Mesenchymal stem cell (in vitro differentiated cells and primary cell): Measurements from ENCODE around the gene FOXN4.

Source experiments
- DNase-seq: peaks from one replicate; pipeline ENCODE4 v3.0.0-alpha.2; 2013
- H2AFZ ChIP-seq: one replicate; pipeline ENCODE4 v1.6.1; 2013; ENCODE audit warnings: low read depth, mild to moderate bottlenecking, control low read depth, inconsistent platforms, low read length, moderate library complexity
- H2AK5ac ChIP-seq: 2 replicates; pipeline ENCODE4 v1.6.1; 2013; ENCODE audit warnings: low read length, moderate library complexity, mild to moderate bottlenecking, inconsistent platforms; ENCODE audit not compliant: severe bottlenecking
- H2BK120ac ChIP-seq: one replicate; pipeline ENCODE4 v1.6.1; 2013; ENCODE audit warnings: low read depth, mild to moderate bottlenecking, inconsistent platforms, low read length, moderate library complexity
- H2BK12ac ChIP-seq, 2 experiments: one replicate each; pipeline ENCODE4 v1.6.1; 2013; ENCODE audit warnings: inconsistent platforms in 2 of 2, low read length in 2 of 2, mild to moderate bottlenecking in 2 of 2, moderate library complexity in 2 of 2, control low read depth in 1 of 2
- H2BK15ac ChIP-seq: one replicate; pipeline ENCODE4 v1.6.1; 2013; ENCODE audit warnings: mild to moderate bottlenecking, low read depth, inconsistent platforms; ENCODE audit not compliant: poor library complexity, severe bottlenecking
- H2BK5ac ChIP-seq: 2 replicates; pipeline ENCODE4 v1.6.1; 2013; ENCODE audit warnings: low read depth, mild to moderate bottlenecking, low read length, control low read depth, inconsistent platforms; ENCODE audit not compliant: poor library complexity, severe bottlenecking
- H3K14ac ChIP-seq, 2 experiments: one replicate each; pipeline ENCODE4 v1.6.1; 2013; ENCODE audit warnings: inconsistent platforms in 2 of 2, low read length in 2 of 2, control low read depth in 1 of 2, mild to moderate bottlenecking in 1 of 2, moderate library complexity in 1 of 2
- H3K18ac ChIP-seq, 2 experiments: one replicate each; pipeline ENCODE4 v1.6.1; 2013; ENCODE audit warnings: inconsistent platforms in 2 of 2, low read length in 2 of 2, control low read depth in 1 of 2, low read depth in 1 of 2, mild to moderate bottlenecking in 1 of 2
- H3K23ac ChIP-seq, 2 experiments: one replicate each; pipeline ENCODE4 v1.6.1; 2013; ENCODE audit warnings: inconsistent platforms in 2 of 2, low read length in 2 of 2, mild to moderate bottlenecking in 2 of 2, moderate library complexity in 2 of 2, control low read depth in 1 of 2
- H3K27ac ChIP-seq: 2 replicates; pipeline ENCODE4 v1.5.1; 2013; ENCODE audit warnings: mild to moderate bottlenecking, moderate library complexity, low read length, control low read depth, inconsistent platforms; ENCODE audit not compliant: poor library complexity, severe bottlenecking
- H3K27me3 ChIP-seq, 2 experiments: 2 replicates each; pipeline versions ENCODE4 v1.6.1 to v1.7.0; 2013; ENCODE audit warnings: low read length in 2 of 2, mild to moderate bottlenecking in 2 of 2, moderate library complexity in 2 of 2, control low read depth in 1 of 2, inconsistent platforms in 1 of 2; ENCODE audit not compliant: control insufficient read depth in 1 of 2, insufficient read depth in 1 of 2
- H3K36me3 ChIP-seq, 2 experiments: 2 replicates each; pipeline versions ENCODE4 v1.6.1 to v1.7.0; 2013; ENCODE audit warnings: low read length in 2 of 2, control low read depth in 1 of 2, inconsistent platforms in 1 of 2, low read depth in 1 of 2, mild to moderate bottlenecking in 1 of 2; ENCODE audit not compliant: insufficient read depth in 2 of 2, control insufficient read depth in 1 of 2
- H3K4ac ChIP-seq, 2 experiments: one replicate each; pipeline ENCODE4 v1.6.1; 2013; ENCODE audit warnings: inconsistent platforms in 2 of 2, low read length in 2 of 2, mild to moderate bottlenecking in 2 of 2, moderate library complexity in 2 of 2, control low read depth in 1 of 2, low read depth in 1 of 2
- H3K4me1 ChIP-seq: 2 replicates; pipeline ENCODE4 v1.6.1; 2013; ENCODE audit warnings: low read depth, low read length, control low read depth; ENCODE audit not compliant: control insufficient read depth, insufficient read depth
- H3K4me2 ChIP-seq: 2 replicates; pipeline ENCODE4 v1.6.1; 2013; ENCODE audit warnings: low read length, mild to moderate bottlenecking, inconsistent platforms; ENCODE audit not compliant: poor library complexity, severe bottlenecking
- H3K4me3 ChIP-seq, 2 experiments: 2 replicates each; pipeline versions ENCODE4 v1.5.1 to v1.7.0; 2013; ENCODE audit warnings: low read length in 2 of 2, mild to moderate bottlenecking in 2 of 2, control low read depth in 1 of 2, low read depth in 1 of 2; ENCODE audit not compliant: insufficient read depth in 1 of 2
- H3K79me1 ChIP-seq: replicated peaks from 2 replicates; pipeline ENCODE4 v1.6.1; 2013; ENCODE audit warnings: mild to moderate bottlenecking, control low read depth, low read length, inconsistent platforms; ENCODE audit not compliant: poor library complexity, severe bottlenecking
- H3K9ac ChIP-seq: 2 replicates; pipeline ENCODE4 v1.7.0; 2013; ENCODE audit warnings: mild to moderate bottlenecking, low read length, moderate library complexity
- H3K9me3 ChIP-seq: 2 replicates; pipeline ENCODE4 v1.7.0; 2013; ENCODE audit warnings: mild to moderate bottlenecking, low read length; ENCODE audit not compliant: control insufficient read depth
- H4K8ac ChIP-seq: one replicate; pipeline ENCODE4 v1.6.1; 2013; ENCODE audit warnings: inconsistent platforms, mild to moderate bottlenecking, low read length, moderate library complexity
- H4K91ac ChIP-seq: one replicate; pipeline ENCODE4 v1.6.1; 2013; ENCODE audit warnings: mild to moderate bottlenecking, low read length, inconsistent platforms
- WGBS: methylation state at CpG from one replicate; pipeline ENCODE4 v1.1.7; 2013; ENCODE audit warnings: mixed read lengths; 5-methylcytosine and 5-hydroxymethylcytosine counted together

Gene FOXN4

GRCh38 chr12:109252799-109253198, 56.3 kb downstream of the FOXN4 start:
- Histone ChIP-seq H3K14ac (no peak overlapping the region), H3K9ac (no peak overlapping the region), H2BK120ac (no peak overlapping the region), H3K79me1 (no peaks in the 10 kb centered on the region), H3K23ac (no peak overlapping the region), H3K36me3 (peaks cover 0 to 21% of the 10 kb centered on the region in 2 experiments), H3K4me2 (no peak overlapping the region), H2BK12ac (no peak overlapping the region), H3K4ac (no peak overlapping the region), H3K9me3 (peaks cover 15% of the 10 kb centered on the region), H2BK15ac (no peak overlapping the region), H3K4me1 (no peaks in the 10 kb centered on the region), H3K27ac (no peak overlapping the region), H2AFZ (no peak overlapping the region), H3K27me3 (no peaks in the 10 kb centered on the region), H2BK5ac (no peak overlapping the region), H4K91ac (no peak overlapping the region), H4K8ac (no peak overlapping the region), H2AK5ac (no peak overlapping the region), H3K18ac (no peak overlapping the region), H3K4me3 (no peak overlapping the region)
- DNase-seq: no peak
- WGBS: 71% methylated on average over 4 of the region's 4 CpGs

GRCh38 chr12:109250523-109250922, 58.6 kb downstream of the FOXN4 start:
- Histone ChIP-seq H4K91ac (no peak overlapping the region), H3K79me1 (no peaks in the 10 kb centered on the region), H2AK5ac (no peak overlapping the region), H3K4me3 (no peak overlapping the region), H2BK12ac (no peak overlapping the region), H2BK5ac (no peak overlapping the region), H3K9ac (no peak overlapping the region), H3K23ac (no peak overlapping the region), H3K18ac (no peak overlapping the region), H3K14ac (no peak overlapping the region), H3K36me3 (peaks cover 0 to 30% of the 10 kb centered on the region in 2 experiments), H3K4me1 (no peaks in the 10 kb centered on the region), H2BK15ac (no peak overlapping the region), H2BK120ac (no peak overlapping the region), H3K4me2 (no peak overlapping the region), H2AFZ (no peak overlapping the region), H3K27me3 (no peaks in the 10 kb centered on the region), H4K8ac (no peak overlapping the region), H3K9me3 (peaks cover 15% of the 10 kb centered on the region), H3K27ac (no peak overlapping the region), H3K4ac (no peak overlapping the region)
- DNase-seq: no peak
- 83% methylated on average over 1 of the region's 1 CpG for WGBS

- Histone ChIP-seq H3K79me1 (no peaks in the 10 kb centered on the region), H3K27ac (no peak overlapping the region), H4K91ac (no peak overlapping the region), H4K8ac (no peak overlapping the region), H3K18ac (no peak overlapping the region), H3K4ac (no peak overlapping the region), H2BK5ac (no peak overlapping the region), H2AFZ (no peak overlapping the region), H2BK15ac (no peak overlapping the region), H3K14ac (no peak overlapping the region), H3K9me3 (peaks cover 2% of the 10 kb centered on the region), H3K4me1 (no peaks in the 10 kb centered on the region), H3K23ac (no peak overlapping the region), H3K4me3 (no peak overlapping the region), H3K9ac (no peak overlapping the region), H2BK12ac (no peak overlapping the region), H3K27me3 (no peaks in the 10 kb centered on the region), H2AK5ac (no peak overlapping the region), H3K36me3 (peaks cover 0 to 22% of the 10 kb centered on the region in 2 experiments), H3K4me2 (no peak overlapping the region), H2BK120ac (no peak overlapping the region)
- DNase-seq: no peak
- 86% methylated on average over 9 of the region's 9 CpGs for WGBS
These were observed 61.0 kb downstream of the FOXN4 start for GRCh38 chr12:109247831-109248654.

GRCh38 chr12:109246221-109246620, 62.9 kb downstream of the FOXN4 start:
- no peaks in the 10 kb centered on the region for H3K79me1 ChIP-seq
- H3K18ac ChIP-seq: no peak overlapping the region
- no peak overlapping the region for H3K4me3 ChIP-seq
- no peak overlapping the region for H2BK15ac ChIP-seq
- H2AK5ac ChIP-seq: no peak overlapping the region
- 88% methylated on average over 15 of the region's 15 CpGs for WGBS
- no peak overlapping the region for H2BK12ac ChIP-seq
- H4K8ac ChIP-seq: no peak overlapping the region
- H3K14ac ChIP-seq: no peak overlapping the region
- no peak overlapping the region for H3K4ac ChIP-seq
- no peak overlapping the region for H3K23ac ChIP-seq
- no peak overlapping the region for H3K9ac ChIP-seq
- no peak overlapping the region for H2BK120ac ChIP-seq
- no peak overlapping the region for H4K91ac ChIP-seq
- no peak overlapping the region for H2AFZ ChIP-seq
- no peaks in the 10 kb centered on the region for H3K27me3 ChIP-seq
- H3K36me3 ChIP-seq: peaks cover 5 to 31% of the 10 kb centered on the region in 2 experiments
- H3K27ac ChIP-seq: no peak overlapping the region
- no peaks in the 10 kb centered on the region for H3K4me1 ChIP-seq
- no peak overlapping the region for H2BK5ac ChIP-seq
- DNase-seq: no peak
- H3K9me3 ChIP-seq: no peaks in the 10 kb centered on the region
- H3K4me2 ChIP-seq: no peak overlapping the region
